Measurements from ENCODE around the gene HTATIP2.
"Not testable (repeated sequence)": the region's sequence is repeated elsewhere in the genome, so short reads cannot be mapped to it uniquely, and the experiment has no call there.

Gene HTATIP2

GRCh38 chr11:20363500-20364340 is at the start of gene HTATIP2:
HTATIP2 (plus strand) TSS chr11:20363714; CDS start chr11:20364238, 524 bp downstream.
- peak; percentile 51 to 57 for DNase-seq (ENCODE audit: low read depth in 1 of 2, low spot score in 1 of 2)

- DNase-seq (ENCODE audit: low read depth in 1 of 2, low spot score in 1 of 2) = no peak
Observed at GRCh38 chr11:20315800-20316199, 47.7 kb upstream of the HTATIP2 start.

GRCh38 chr11:20321177-20321576 is 42.3 kb upstream of the HTATIP2 start:
- DNase-seq (ENCODE audit: low read depth in 1 of 2, low spot score in 1 of 2) = no peak

DNA sequence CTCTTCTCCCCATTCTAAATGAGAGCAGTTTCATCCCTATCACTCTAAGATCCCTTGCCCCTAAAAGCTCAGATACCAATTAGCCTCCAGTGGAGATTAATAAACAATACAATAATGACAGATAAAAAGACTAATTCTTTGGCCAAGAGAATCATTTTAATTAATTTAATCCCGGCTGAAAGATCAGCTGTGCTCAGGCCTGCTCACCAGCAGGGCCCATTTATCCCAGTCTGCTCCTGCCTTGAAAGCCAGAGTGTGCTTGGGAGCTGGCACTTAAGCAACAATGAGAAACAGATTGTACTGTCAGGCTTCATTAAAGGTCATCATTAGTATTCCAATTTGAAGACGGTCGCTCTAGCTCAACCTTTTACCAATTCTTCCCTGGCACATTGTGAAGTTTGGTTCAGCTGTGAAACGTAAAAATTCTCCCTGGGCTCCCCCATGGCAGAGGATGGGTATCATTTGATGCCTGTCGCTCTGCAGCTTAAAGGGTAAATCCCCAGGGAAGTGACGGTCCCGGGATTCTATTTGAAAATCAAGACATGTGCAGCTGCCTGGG is 36.1 kb upstream of the HTATIP2 start:
- no peak for DNase-seq (ENCODE audit: low read depth in 1 of 2, low spot score in 1 of 2)

DNA sequence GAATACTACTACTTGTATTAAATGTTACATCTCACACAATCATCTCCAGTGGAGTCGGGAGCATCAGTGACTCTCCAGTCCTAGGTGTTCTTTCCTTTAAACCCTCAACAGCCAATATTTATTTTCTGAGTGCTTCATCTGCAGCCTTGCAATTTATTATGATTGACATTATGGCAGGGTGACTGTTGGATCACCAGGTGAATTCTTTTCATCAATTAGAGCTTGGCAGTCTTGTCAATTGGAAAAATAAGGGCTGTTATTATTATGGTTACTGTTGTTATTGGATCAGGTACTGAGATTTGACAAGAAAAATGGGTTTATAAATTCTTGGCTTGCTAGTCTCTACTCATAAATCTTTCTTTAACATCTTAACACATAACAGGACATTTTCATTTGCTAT is 27.5 kb upstream of the HTATIP2 start:
- no peak for DNase-seq (ENCODE audit: low read depth in 1 of 2, low spot score in 1 of 2)

DNA sequence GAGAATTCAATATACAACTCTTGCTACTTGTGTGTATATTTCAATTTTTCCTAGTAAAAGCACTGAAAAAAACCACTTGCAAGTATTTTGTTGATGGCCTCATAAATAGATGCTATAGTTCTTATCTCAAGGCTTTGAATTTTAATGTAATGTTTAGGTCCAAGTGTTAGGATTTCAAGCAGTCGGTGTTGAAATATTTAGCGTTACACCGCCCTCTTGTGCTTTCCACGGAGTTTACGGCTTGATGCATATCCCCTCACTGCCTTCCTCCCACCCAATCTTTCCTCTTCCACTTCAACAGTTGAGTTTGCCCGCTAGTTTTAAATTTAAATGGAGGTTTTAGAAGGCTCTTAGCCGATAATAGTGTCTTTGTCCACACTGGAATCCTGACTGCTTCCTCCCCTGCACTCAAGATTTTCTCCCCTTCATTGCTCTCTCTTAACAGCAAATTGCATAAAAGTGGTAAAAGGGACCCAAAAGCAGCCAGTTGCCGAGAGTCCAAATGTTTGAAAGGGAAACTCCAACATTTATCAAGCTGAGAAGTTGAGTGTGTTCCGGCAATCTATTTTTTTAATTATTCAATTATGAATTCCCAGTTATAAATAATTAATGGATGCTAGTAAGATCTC is 25.9 kb upstream of the HTATIP2 start:
- DNase-seq (ENCODE audit: low read depth in 1 of 2, low spot score in 1 of 2) = no peak

DNA sequence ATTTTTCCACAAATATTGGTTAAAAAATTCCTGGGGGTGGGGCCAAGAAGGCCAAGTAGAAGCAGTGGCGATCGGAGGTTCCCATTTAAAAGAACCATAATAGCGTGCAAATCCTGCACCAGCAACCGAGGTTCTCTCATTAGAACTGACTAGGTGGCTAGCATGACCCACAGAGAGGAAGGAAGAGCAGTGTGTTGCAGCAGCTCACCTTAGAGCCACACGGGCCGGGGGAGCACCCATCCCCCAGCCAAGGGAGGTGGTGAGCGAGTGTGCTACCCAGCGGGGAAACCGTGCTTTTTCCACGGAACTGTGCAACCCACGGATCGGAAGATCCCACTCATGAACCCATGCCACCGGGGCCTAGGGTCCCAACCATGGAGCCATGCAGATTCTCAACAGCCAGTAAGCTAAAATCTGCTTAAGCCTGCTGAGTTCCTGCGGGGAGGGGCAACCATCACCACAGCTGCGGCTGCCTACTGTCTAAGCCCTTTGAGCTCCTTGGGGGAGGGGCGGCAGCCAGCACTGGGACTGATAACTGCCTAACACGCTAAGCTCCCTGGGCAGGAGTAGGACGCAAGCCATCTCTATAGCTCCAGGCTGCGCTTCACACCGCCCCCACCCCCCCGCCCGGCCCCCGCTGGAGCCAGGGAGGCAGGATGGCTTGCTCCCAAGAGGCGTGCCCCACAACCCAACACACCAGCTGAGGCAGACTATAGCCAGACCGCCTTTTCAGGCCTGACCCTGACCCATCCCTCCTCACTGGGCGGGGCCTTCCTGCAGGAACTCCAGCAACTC is 21.0 kb upstream of the HTATIP2 start:
- no peak for DNase-seq (ENCODE audit: low read depth in 1 of 2, low spot score in 1 of 2)

- no peak for DNase-seq (ENCODE audit: low read depth in 1 of 2, low spot score in 1 of 2)
Observed at GRCh38 chr11:20351136-20351535, 12.4 kb upstream of the HTATIP2 start.

- no peak for DNase-seq (ENCODE audit: low read depth in 1 of 2, low spot score in 1 of 2)
Observed at GRCh38 chr11:20351751-20352262, 11.7 kb upstream of the HTATIP2 start.

- no peak for DNase-seq (ENCODE audit: low read depth in 1 of 2, low spot score in 1 of 2)
Observed at GRCh38 chr11:20353829-20354434, 9.6 kb upstream of the HTATIP2 start.

GRCh38 chr11:20355221-20356219 is 8.0 kb upstream of the HTATIP2 start:
- DNase-seq (ENCODE audit: low read depth in 1 of 2, low spot score in 1 of 2) = no peak

GRCh38 chr11:20357150-20357549 is 6.4 kb upstream of the HTATIP2 start:
- no peak for DNase-seq (ENCODE audit: low read depth in 1 of 2, low spot score in 1 of 2)

GRCh38 chr11:20360650-20361049 is 2.9 kb upstream of the HTATIP2 start:
- no peak for DNase-seq (ENCODE audit: low read depth in 1 of 2, low spot score in 1 of 2)

- DNase-seq (ENCODE audit: low read depth in 1 of 2, low spot score in 1 of 2) = no peak
Observed at GRCh38 chr11:20362481-20362880, 1.0 kb upstream of the HTATIP2 start.

- DNase-seq (ENCODE audit: low read depth in 1 of 2, low spot score in 1 of 2) = no peak
Observed at GRCh38 chr11:20363149-20363499, 390 bp upstream of the HTATIP2 start.

GRCh38 chr11:20364341-20364792 is 853 bp downstream of the HTATIP2 start:
- DNase-seq (ENCODE audit: low read depth in 1 of 2, low spot score in 1 of 2) = no peak

DNA sequence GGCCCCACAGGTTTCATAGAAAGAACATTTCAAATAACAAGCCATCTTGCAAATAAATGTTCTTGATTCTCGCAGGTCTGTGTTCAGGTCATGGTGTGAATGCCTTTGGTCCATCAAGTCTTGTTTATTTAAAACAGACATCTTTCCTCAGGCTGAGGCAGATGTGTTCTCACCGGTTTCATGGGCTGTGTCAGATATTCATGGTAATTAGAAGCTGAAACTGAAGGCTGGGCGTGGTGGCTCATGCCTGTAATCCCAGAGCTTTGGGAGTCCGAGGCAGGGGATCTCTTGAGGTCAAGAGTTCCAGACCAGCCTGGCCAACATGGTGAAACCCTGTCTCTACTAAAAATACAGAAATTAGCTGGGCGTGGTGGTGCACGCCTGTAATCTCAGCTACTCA is 2.0 kb downstream of the HTATIP2 start:
- DNase-seq (ENCODE audit: low read depth in 1 of 2, low spot score in 1 of 2) = not testable (repeated sequence)

DNA sequence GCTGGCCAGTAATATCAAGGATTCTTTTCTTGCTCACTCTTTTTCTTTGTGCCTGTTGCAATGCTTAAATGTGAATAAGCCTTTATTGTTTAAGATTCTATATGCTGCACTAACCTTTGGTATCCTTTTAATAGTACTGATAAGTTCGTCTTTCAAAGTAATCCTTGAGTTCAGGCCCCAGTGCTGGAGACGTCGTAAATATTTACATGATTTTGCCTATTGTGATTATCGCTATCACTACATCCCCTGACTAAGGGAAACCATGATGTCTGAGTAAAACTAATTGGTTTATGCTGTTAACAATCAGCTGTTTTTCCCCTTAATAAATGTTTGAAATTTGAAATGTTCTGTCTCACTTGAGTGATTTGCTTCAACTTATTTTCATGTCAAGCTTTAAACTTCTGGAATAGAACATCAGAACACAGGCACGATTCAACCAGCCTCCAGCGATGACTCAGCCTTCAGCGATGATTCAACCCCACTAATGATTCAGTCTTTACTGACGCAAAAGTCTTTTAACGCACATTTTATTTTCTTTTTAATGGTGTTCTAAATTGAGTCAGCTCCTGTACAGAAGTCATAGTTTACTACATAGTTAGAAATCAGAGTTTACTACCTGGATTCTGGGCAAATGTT is 3.9 kb downstream of the HTATIP2 start:
- peak; percentile 23 to 72 for DNase-seq (ENCODE audit: low read depth in 1 of 2, low spot score in 1 of 2)

- DNase-seq (ENCODE audit: low read depth in 1 of 2, low spot score in 1 of 2) = no peak
Observed at GRCh38 chr11:20368438-20368837, 4.9 kb downstream of the HTATIP2 start.
